Activated naive CD4-positive, alpha-beta T cell treated with anti-CD3 and anti-CD28 coated beads, Interleukin-2, amount 50 U/mL, for 72 hours (primary cell): ENCODE results near the gene C2orf42. TPM values are rescaled to one million over a fixed set of nuclear protein-coding genes. Genes with fewer than 3 reads are reported as not detected.
A peak's percentile ranks its signal among the peaks of the same experiment; 100 is the strongest.
"Not testable (repeated sequence)": the region's sequence is repeated elsewhere in the genome, so short reads cannot be mapped to it uniquely, and the experiment has no call there.

Source experiments
- ATAC-seq, 2 donors: fragments of 150-1000 bp; cut with Tn5 transposase; 2 replicates each; pipeline ENCODE4 v1.10.0; 2021; ENCODE audit warnings: mild to moderate bottlenecking in 2 of 2, moderate library complexity in 2 of 2
- DNase-seq, 2 donors: peaks; one replicate each; pipeline ENCODE4 v3.0.0; 2021 to 2022; ENCODE audit warnings: low spot score in 2 of 2
- H3K27ac Mint-ChIP-seq, 2 donors: one replicate each; pipeline ENCODE4 v1.8.0; 2022; ENCODE audit warnings: mild to moderate bottlenecking in 2 of 2, mixed read lengths in 2 of 2
- H3K36me3 Mint-ChIP-seq, 2 donors: one replicate each; pipeline ENCODE4 v1.8.0; 2022; ENCODE audit warnings: mixed read lengths in 2 of 2
- H3K9me3 Mint-ChIP-seq, 2 donors: one replicate each; pipeline ENCODE4 v1.8.0; 2022; ENCODE audit warnings: mixed read lengths in 2 of 2
- total RNA-seq, 2 donors: library from RNA; stranded (reverse); gene quantifications; one replicate each; pipeline ENCODE4 v1.2.3, GENCODE V29; 2022

C2orf42 gene
- 10 to 100 TPM; 17.5 to 36.0 TPM for total RNA-seq

DNA sequence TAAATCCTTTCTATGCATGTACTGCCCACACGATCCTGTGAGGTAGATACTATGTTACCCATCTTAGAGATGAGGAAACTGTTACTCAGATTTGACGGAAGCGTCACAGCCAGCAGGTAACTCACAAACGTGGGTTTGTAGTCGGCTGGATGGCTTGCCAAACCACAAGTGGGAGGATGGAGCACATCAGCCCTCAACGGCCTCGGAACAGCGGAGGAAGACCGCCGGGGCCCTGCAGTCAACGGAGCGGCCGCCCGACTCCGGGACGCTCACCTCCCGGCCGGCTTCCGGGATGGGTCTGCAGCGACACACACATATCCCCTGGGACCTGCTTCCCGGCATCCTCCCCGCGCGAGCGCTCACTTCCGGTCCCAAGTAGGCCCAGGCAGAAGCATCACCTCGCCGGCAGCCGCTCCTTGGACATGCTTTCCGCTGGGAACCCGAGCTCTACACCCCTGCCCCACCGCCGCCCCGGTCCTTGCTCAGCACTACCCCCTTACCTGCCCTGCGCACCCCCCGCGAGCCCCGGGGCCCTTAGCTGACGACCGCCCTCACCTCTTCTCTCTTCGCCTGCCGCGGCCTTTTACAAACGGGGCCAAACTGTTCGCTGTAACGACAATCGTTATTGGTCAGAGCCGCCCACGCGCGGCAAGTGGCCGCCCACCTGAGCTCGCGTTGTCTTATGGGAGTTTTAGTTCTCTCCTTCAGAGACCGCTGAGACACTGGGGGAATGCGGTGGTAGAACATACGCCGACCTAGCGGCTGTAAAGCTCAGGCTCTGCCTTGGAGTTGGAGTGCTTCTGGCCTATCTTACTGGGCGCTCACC, at the start of gene C2orf42:
Gene C2orf42, minus strand, starts transcription at position 602 of the 826 bp plus-strand sequence. CDS start 9,034 bp downstream, outside the sequence.
- peak within 1 kb of the TSS; percentile 98 to 100 for H3K27ac Mint-ChIP-seq
- ATAC-seq, result peak; percentile 84 to 87
- peaks cover 7% of the 10 kb centered on the region in 2 donors for H3K36me3 Mint-ChIP-seq
- no peaks in the 10 kb centered on the region for H3K9me3 Mint-ChIP-seq
- peak; percentile 92 to 96 for DNase-seq

DNA sequence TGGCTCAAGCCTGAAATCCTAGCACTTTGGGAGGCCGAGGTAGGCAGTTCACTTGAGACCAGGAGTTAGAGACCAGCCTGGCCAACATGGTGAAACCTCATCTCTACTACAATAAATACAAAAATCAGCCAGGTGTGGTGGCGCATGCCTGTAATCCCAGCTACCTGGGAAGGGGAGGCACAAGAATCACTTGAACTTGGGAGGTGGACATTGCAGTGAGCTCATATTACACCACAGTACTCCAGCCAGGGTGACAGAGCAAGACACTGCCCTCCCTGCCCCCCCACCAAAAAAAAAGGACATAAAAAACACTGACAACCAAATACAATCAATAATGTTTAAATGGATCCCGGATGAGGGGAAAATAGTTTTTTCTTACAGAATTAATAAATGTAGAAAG, 49.8 kb upstream of the C2orf42 start:
- H3K36me3 Mint-ChIP-seq, result peaks cover 0 to 16% of the 10 kb centered on the region in 2 donors
- H3K27ac Mint-ChIP-seq, result no peak overlapping the region
- no peaks in the 10 kb centered on the region for H3K9me3 Mint-ChIP-seq
- no peak for DNase-seq
- ATAC-seq, result no peak

DNA sequence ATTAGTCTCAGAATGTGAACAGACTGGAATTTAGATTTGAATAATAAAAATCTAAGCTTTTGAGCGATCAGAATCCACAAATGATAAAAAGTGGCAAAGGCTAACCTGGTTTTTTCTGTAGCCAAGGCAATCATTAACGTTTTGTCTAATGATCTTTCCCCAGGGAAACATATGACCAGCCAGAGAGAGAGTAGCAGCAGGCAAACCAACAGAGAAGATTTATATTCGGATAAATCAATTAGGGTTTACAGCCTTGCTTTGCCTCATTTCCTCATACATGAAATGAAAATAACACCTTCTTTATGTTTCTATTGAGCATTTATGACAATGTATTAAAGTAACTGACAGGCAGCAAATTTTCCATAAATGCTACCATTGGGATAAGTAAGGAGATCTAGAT, 43.1 kb upstream of the C2orf42 start:
- Mint-ChIP-seq H3K27ac (no peak overlapping the region), H3K36me3 (peaks cover 0 to 4% of the 10 kb centered on the region in 2 donors), H3K9me3 (no peaks in the 10 kb centered on the region)
- DNase-seq (no peak), ATAC-seq (no peak)

DNA sequence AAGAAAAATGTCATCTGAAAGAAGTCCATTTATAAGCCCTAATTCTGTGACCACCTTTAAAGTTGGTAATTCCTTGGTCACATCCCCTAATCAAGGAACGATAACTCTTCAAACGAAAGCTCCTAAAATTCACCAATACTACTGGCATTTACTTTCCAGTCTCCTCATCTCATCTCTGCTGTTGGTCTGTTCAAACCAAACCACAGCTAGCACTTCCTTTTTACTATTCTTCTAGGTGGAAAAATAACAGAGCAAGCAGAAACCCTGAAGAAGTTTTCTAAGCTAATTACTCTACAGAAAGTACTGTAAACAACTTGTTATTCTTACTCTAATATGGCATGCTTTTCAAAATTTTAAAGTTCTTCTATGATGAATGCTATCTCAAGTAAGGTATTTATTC, 36.0 kb upstream of the C2orf42 start:
- ATAC-seq (no peak), DNase-seq (no peak)
- Mint-ChIP-seq H3K36me3 (peaks cover 5 to 12% of the 10 kb centered on the region in 2 donors), H3K9me3 (no peaks in the 10 kb centered on the region), H3K27ac (no peak overlapping the region)

DNA sequence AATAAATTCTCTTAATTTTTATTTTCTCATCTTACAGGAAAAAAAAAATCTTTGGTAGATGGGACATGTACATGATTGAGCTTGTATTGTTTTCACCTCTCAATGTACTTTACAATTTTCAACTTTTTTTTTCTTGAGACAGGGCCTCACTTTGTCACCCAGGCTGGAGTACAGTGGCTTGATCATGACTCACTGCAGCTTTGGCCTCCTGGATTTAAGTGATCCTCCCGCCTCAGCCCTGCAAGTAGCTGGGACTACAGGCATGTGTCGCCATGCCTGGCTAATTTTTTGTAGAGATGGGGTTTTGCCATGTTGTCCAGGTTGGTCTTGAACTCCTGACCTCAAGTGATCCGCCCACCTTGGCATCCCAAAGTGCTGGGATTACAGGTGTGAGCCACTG, 32.5 kb upstream of the C2orf42 start:
- H3K27ac Mint-ChIP-seq, ATAC-seq: not testable (repeated sequence)
- H3K36me3 Mint-ChIP-seq, result peaks cover 5 to 31% of the 10 kb centered on the region in 2 donors

DNA sequence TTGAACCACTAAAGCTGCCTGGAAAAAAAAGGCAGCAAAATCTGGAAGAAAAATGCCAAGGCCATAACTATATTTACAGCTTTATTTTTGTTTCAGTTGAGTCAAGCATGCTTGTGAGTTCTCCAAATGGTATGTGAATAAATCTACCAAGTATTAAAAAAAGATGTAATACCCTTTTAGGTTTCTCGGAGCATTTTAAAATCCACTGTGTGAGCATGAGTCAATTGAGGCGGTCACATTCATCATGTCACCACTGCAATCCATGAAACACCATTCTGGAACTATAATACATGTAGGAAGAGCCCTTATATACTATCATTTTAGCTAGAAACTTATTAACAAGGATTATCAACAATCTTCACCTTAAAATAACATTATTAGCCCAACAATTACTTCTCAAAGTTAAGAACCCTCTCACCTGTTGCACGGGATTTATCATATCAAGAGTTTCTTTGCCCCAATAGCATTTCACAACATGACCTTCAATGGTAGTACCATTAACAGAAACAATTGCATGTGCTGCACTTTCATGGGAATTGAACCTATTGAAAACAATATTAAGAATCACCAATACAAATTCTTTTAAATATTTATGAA, 24.2 kb upstream of the C2orf42 start:
- Mint-ChIP-seq H3K27ac (peak overlapping the region in 1 of 2 donors; percentile 77), H3K36me3 (peaks cover 0 to 20% of the 10 kb centered on the region in 2 donors), H3K9me3 (no peaks in the 10 kb centered on the region)
- no peak for ATAC-seq
- DNase-seq, result no peak

More for the DNA sequence above, 32.5 kb upstream of the C2orf42 start:
- DNase-seq, H3K9me3 Mint-ChIP-seq: not testable (repeated sequence)

DNA sequence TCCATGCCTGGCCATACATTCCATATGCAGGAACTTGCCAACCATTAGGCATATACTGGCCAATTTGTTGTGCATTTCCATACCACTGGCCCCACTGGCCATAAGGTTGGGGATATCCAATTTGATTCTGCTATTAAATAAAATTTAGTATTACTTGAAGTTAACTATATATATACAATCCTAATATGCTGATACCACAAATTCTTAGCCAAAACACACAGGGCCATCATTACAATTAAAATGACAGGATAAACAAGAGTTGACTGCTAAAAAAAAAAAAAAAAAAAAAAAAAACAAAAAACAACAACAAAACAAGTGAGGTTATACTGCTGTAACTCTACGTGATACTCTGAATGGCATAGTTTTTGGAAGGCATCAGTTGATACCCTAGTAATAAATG, 23.5 kb upstream of the C2orf42 start:
- ATAC-seq (no peak), DNase-seq (no peak)
- no peaks in the 10 kb centered on the region for H3K9me3 Mint-ChIP-seq
- H3K36me3 Mint-ChIP-seq, result peaks cover 0 to 16% of the 10 kb centered on the region in 2 donors
- no peak overlapping the region for H3K27ac Mint-ChIP-seq

DNA sequence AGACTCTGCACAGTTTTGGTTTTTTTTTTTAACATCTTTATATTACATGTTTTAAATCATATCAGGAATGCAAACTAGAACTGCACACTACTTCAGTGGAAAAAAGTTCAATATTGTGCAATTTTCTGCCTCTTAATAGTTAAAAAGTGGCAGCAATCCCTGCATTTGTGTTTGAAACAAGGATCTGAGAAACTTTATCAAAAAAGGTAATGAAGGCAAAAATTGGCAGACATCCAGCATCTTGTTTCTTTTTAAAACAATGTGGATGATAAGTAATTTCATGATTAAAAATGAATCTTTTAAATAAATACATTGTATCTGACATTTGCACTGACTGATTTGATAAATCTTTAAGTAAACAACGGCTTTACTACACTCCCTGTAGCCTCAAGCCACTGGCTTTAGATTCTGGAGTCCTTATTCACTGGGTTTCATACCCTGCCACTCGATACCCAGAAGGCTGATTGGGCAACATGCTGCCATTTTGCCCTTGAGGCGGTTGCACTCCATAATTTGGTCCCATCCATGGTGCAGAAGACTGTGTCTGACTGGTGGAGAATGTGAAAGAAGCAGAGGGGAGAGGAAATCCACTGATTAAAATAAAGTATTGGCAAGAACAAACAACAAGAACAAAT, 21.6 kb upstream of the C2orf42 start:
- DNase-seq (no peak), ATAC-seq (no peak)
- H3K9me3 Mint-ChIP-seq, result no peaks in the 10 kb centered on the region
- peak overlapping the region in 1 of 2 donors; percentile 86 for H3K27ac Mint-ChIP-seq
- peaks cover 0 to 10% of the 10 kb centered on the region in 2 donors for H3K36me3 Mint-ChIP-seq

DNA sequence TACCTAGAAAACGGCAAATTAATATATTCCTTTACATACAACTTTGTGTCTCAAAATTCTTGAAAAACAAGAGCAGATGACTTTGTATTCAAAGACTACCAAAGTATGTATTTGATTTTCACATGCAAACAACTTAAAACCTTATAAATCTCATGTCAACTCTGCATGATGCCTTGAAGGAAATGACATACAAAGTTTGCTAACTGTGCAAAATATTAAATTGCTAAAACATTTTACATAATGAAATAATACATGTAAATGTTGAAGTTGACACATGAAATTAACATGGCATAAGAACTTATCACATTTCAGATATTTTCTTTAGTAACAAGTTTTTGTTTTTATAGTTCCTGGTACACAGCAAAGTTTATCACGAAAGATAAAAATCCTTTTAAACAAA, 20.8 kb upstream of the C2orf42 start:
- ATAC-seq, result no peak
- Mint-ChIP-seq H3K9me3 (no peaks in the 10 kb centered on the region), H3K27ac (no peak overlapping the region), H3K36me3 (peaks cover 0 to 10% of the 10 kb centered on the region in 2 donors)
- DNase-seq, result no peak

DNA sequence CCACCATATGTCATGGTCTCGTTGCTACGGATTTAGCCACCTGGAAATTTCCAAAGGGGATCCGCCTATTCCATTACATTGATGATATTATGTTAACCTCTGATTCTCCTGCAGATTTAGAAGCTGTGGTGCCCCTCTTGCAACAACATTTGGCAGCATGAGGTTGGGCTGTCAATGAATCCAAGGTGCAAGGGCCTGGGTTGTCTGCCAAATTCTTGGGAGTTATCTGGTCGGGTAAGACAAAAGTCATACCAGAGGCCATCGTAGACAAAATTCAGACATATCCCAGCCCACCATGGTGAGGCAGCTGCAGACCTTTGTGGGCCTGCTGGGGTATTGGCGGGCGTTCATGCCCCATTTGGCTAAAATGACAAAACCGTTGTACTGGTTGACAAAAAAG, 13.6 kb upstream of the C2orf42 start:
- peaks cover 0 to 4% of the 10 kb centered on the region in 2 donors for H3K9me3 Mint-ChIP-seq
- H3K36me3 Mint-ChIP-seq, result no peaks in the 10 kb centered on the region
- ATAC-seq (no peak), DNase-seq (no peak)
- no peak overlapping the region for H3K27ac Mint-ChIP-seq

DNA sequence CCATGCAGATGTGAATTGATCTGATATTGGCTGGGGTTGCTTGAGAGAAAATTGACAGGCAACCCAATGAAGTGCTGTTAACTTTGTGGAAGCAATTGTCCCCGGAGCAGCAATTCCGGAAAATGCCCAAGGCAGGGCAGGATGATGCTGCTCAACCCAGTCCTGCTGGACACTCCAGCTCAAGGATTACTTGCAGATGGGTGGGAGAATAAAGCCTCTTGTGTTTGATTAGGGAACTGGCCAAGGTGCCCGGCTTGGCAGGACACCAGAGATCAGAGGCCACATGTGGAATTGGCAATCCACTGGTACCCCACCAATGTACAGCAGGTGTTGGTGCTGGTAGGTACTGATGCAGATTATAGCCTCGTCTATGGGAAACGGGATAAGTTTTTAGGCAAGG, 12.3 kb upstream of the C2orf42 start:
- no peak overlapping the region for H3K27ac Mint-ChIP-seq
- DNase-seq (no peak), ATAC-seq (no peak)
- no peaks in the 10 kb centered on the region for H3K36me3 Mint-ChIP-seq
- H3K9me3 Mint-ChIP-seq, result peaks cover 0 to 4% of the 10 kb centered on the region in 2 donors

DNA sequence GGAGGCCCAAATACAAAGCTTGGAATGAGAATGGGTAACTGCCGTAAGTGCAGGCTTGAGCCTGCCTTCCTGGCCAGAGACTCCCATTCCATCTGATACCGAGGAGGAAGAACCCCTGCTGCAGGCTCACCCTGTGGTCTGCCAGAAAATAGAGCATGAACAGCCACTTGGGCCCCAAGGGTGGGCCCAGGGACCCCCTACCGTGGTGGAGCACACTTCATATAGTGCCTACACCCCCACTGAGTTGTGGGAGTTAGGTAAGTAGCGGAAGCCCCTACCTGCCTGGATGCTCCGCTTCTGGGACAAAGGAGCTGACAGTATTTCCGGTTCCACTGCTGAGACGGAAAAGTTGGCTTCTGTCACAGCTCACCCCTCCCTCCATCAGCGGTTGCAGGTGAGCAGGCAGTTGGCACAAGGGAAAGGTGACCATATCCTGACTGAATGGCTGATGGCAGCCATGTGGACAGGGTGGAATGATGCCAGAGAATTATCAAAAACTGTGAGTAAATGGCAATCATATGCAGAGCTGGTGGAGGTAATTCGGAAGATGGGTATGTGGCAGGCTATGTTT, 11.5 kb upstream of the C2orf42 start:
- H3K36me3 Mint-ChIP-seq, result no peaks in the 10 kb centered on the region
- DNase-seq (no peak), ATAC-seq (peak in 1 of 2 donors; percentile 9)
- peaks cover 0 to 4% of the 10 kb centered on the region in 2 donors for H3K9me3 Mint-ChIP-seq
- H3K27ac Mint-ChIP-seq, result peak overlapping the region in 1 of 2 donors; percentile 60

DNA sequence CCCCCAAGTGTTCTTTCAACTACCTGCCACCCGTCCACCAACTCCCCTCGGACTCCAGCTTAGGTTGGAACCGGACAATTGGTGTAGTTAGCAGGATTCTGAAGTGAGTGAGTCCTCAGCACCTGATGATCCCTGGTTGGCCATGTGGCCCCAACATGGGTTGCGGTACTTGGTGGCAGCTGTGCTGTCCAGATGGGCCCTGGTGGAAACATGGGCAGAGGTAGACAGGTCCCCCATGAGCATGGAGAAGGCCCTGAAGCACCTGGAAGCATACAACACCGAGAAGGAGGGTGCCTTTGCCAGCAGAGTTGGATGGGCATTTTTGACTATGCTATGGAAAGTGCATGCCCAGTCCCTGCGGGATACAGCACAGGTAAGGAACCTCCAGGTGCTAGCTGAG, 11.0 kb upstream of the C2orf42 start:
- Mint-ChIP-seq H3K9me3 (peaks cover 0 to 4% of the 10 kb centered on the region in 2 donors), H3K36me3 (no peaks in the 10 kb centered on the region), H3K27ac (peak overlapping the region in 1 of 2 donors; percentile 60)
- ATAC-seq (no peak), DNase-seq (no peak)

DNA sequence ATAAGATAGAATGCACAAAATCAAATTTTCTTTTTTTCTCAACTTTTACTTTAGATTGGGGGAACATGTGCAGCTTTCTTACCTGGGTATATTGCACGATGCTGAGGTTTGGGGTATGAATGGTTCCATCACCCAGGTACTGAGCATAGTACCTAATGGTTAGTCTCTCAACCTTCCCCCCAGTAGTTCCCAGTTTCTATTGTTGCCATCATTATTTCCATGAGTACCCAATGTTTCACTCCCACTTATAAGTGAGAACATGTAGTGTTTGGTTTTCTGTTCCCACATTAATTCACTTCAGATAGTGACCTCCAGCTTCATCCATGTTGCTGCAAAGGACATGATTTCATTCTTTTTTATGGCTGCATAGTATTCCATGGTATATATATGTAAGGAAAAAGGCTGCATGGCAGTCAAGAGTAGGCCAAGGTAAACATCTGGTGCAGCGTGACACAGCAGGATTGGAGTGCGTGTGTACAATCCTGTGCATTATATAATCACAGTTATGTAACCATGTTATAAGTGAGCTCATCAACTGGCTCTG, 10.5 kb upstream of the C2orf42 start:
- peaks cover 0 to 4% of the 10 kb centered on the region in 2 donors for H3K9me3 Mint-ChIP-seq
- ATAC-seq (no peak), DNase-seq (no peak)
- H3K27ac Mint-ChIP-seq, result no peak overlapping the region
- no peaks in the 10 kb centered on the region for H3K36me3 Mint-ChIP-seq

DNA sequence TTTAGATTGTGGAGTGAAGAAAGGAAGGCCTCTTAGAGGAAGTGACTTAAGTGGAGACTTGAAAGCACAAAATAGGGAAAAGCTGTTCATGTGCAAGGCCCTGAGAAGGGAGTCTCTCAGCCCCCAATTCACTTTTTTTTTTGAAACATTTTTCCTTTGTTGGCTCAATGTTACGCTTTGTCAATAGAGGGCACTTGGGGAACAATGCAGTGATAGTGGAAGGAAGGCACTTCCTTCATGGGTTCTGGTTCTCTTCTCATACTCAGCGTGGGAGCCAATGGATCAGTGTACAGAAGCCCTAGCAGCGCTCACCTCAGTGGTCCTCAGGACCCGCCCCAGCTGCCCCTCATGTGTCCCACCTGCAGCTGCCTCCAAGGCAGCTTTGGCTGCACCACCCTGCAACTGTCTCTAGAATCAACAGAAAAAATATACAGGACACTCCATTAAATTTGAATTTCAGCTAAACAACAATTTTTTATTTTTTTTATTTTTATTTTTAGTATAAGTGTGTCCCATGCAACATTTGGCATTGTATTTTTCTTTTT, 8.6 kb upstream of the C2orf42 start:
- no peak overlapping the region for H3K27ac Mint-ChIP-seq
- H3K36me3 Mint-ChIP-seq, result no peaks in the 10 kb centered on the region
- DNase-seq (no peak), ATAC-seq (no peak)
- H3K9me3 Mint-ChIP-seq, result peaks cover 0 to 4% of the 10 kb centered on the region in 2 donors

DNA sequence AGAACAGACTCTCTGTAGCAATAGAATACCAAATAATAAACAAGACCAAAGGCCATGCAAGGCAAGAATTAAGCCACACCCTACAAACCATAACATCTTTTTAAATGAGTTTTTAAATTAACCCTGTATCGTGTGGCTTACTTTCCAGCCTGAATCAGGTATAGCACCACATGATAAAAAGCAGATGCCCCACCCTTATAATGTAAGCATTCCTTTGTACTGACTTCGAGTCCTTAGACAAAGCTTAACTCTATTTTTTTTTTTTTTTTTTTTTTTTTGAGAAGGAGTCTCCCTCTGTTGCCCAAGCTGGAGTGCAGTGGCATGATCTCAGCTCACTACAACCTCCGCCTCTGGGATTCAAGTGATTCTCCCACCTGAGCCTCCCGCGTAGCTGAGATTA, 1.7 kb upstream of the C2orf42 start:
- no peak for ATAC-seq

More for the DNA sequence above, 1.7 kb upstream of the C2orf42 start:
- H3K36me3 Mint-ChIP-seq, result peaks cover 7% of the 10 kb centered on the region in 2 donors
- no peaks in the 10 kb centered on the region for H3K9me3 Mint-ChIP-seq
- no peak overlapping the region for H3K27ac Mint-ChIP-seq
- DNase-seq, result no peak
